Endothelial cell of umbilical vein (primary cell): ENCODE data around the gene ARHGEF7. TPM values are rescaled to one million over a fixed set of nuclear protein-coding genes. Genes with fewer than 3 reads are reported as not detected.

Experiments
- BruUV-seq: library from RNA; stranded (reverse); fragments of 400-500 nt; replicated peaks from 2 replicates; lab custom pipeline; 2021; lab: Mats Ljungman, UMichigan
- CTCF ChIA-PET: fragments of 300-600, 350-600 bp; sonication (Branson Sonifier 250); formaldehyde crosslinking; loops from one replicate; lab custom pipeline; 2021; ENCODE audit warnings: antibody characterized with exemption, inconsistent platforms; lab: Charles Lee
- POLR2A ChIA-PET: fragments of 300-600, 350-600 bp; sonication (Branson Sonifier 250); formaldehyde crosslinking; loops from one replicate; lab custom pipeline; 2021; ENCODE audit warnings: antibody characterized with exemption, inconsistent platforms; lab: Charles Lee
- DNase-seq: peaks from one replicate; pipeline ENCODE4 v3.0.0-alpha.2; 2011; ENCODE audit warnings: low read depth, low spot score
- FAIRE-seq: peaks from 2 replicates; lab custom pipeline; 2011; peaks lifted over from hg19 to GRCh38; lab: Jason Lieb, UNC
- H2AFZ ChIP-seq: 2 replicates; pipeline ENCODE4 v1.6.0; 2012; ENCODE audit warnings: low read depth, low read length, control low read depth, inconsistent platforms
- H3K27ac ChIP-seq: 2 replicates; pipeline ENCODE4 v1.5.1; 2011; ENCODE audit warnings: low read depth, mild to moderate bottlenecking, control low read depth, low read length, moderate library complexity; ENCODE audit not compliant: insufficient read depth
- H3K27me3 ChIP-seq, 2 experiments: 2 replicates each; pipeline versions ENCODE4 v1.6.0 to v1.6.1; 2011; ENCODE audit warnings: low read length in 2 of 2, mixed read lengths in 1 of 2; ENCODE audit not compliant: control insufficient read depth in 2 of 2, insufficient read depth in 2 of 2
- H3K36me3 ChIP-seq, 2 experiments: 2 replicates in 1 of 2; 3 replicates in 1 of 2; pipeline ENCODE4 v1.5.1; 2011; ENCODE audit warnings: low read length in 2 of 2, mild to moderate bottlenecking in 1 of 2, moderate library complexity in 1 of 2; ENCODE audit not compliant: control insufficient read depth in 2 of 2, insufficient read depth in 2 of 2; ENCODE audit errors: extremely low read depth in 1 of 2
- H3K4me1 ChIP-seq: 3 replicates; pipeline ENCODE4 v1.5.1; 2011; ENCODE audit warnings: mild to moderate bottlenecking, low read length; ENCODE audit not compliant: control insufficient read depth, insufficient read depth; ENCODE audit errors: extremely low read depth
- H3K4me2 ChIP-seq: 2 replicates; pipeline ENCODE4 v1.6.1; 2011; ENCODE audit warnings: low read length, control low read depth, mixed read lengths; ENCODE audit not compliant: insufficient read depth
- H3K4me3 ChIP-seq, 3 experiments: fragments of 200-600 bp in 1 of 3; sonication (generic), shearing (Covaris generic) in 1 of 3; replicated peaks in 1 of 3; 2 replicates each; pipeline ENCODE4 v1.5.1; 2011 to 2016; ENCODE audit warnings: control low read depth in 3 of 3, low read length in 3 of 3, mild to moderate bottlenecking in 2 of 3, inconsistent platforms in 1 of 3, low read depth in 1 of 3, moderate library complexity in 1 of 3; ENCODE audit not compliant: insufficient read depth in 1 of 3
- H3K79me2 ChIP-seq: 2 replicates; pipeline ENCODE4 v1.6.0; 2012; ENCODE audit warnings: low read length, inconsistent platforms; ENCODE audit not compliant: control insufficient read depth, insufficient read depth
- H3K9ac ChIP-seq: replicated peaks from 2 replicates; pipeline ENCODE3; 2011; ENCODE audit warnings: low read length, control low read depth; ENCODE audit not compliant: insufficient read depth; ENCODE audit errors: extremely low read depth
- H3K9me1 ChIP-seq: replicated peaks from 3 replicates; pipeline ENCODE4 v1.6.0; 2011; ENCODE audit warnings: mild to moderate bottlenecking, low read length; ENCODE audit not compliant: control insufficient read depth, insufficient read depth; ENCODE audit errors: extremely low read depth
- H3K9me3 ChIP-seq: replicated peaks from 2 replicates; pipeline ENCODE4 v1.5.1; 2012; ENCODE audit warnings: low read length, inconsistent platforms; ENCODE audit not compliant: control insufficient read depth, insufficient read depth
- H4K20me1 ChIP-seq: replicated peaks from 2 replicates; pipeline ENCODE3; 2011; ENCODE audit warnings: mild to moderate bottlenecking, low read length; ENCODE audit not compliant: control insufficient read depth, insufficient read depth; ENCODE audit errors: extremely low read depth
- EZH2 ChIP-seq: IDR thresholded peaks from 2 replicates; pipeline ENCODE4 v1.6.1; 2012; ENCODE audit warnings: borderline replicate concordance, low read depth, mild to moderate bottlenecking, moderate library complexity, low read length, inconsistent platforms; ENCODE audit not compliant: severe bottlenecking
- FOS ChIP-seq: IDR thresholded peaks from 2 replicates; pipeline ENCODE4 v1.6.1; 2011; ENCODE audit warnings: mild to moderate bottlenecking, low read length, moderate library complexity, borderline replicate concordance; ENCODE audit not compliant: insufficient read depth
- GATA2 ChIP-seq: IDR thresholded peaks from 2 replicates; pipeline ENCODE4 v1.7.0; 2011; ENCODE audit warnings: low read depth, mild to moderate bottlenecking, moderate library complexity, mixed read lengths, low read length; ENCODE audit not compliant: insufficient read length, insufficient read depth
- JUN ChIP-seq: IDR thresholded peaks from 2 replicates; pipeline ENCODE4 v1.6.1; 2011; ENCODE audit warnings: borderline replicate concordance, low read depth; ENCODE audit not compliant: insufficient read length, insufficient read depth
- MYC ChIP-seq: IDR thresholded peaks from one replicate; pipeline ENCODE4 v1.6.1; 2011; ENCODE audit warnings: mild to moderate bottlenecking, low read depth, low read length
- POLR2A ChIP-seq: IDR thresholded peaks from 2 replicates; pipeline ENCODE4 v1.6.1; 2012; ENCODE audit warnings: low read depth, mild to moderate bottlenecking, control low read depth, low read length
- POLR2AphosphoS5 ChIP-seq: IDR thresholded peaks from 2 replicates; pipeline ENCODE4 v1.6.1; 2012; ENCODE audit warnings: low read depth, mild to moderate bottlenecking, control low read depth, low read length, moderate library complexity; ENCODE audit not compliant: insufficient read depth
- dilution Hi-C: fragments of 300-500 bp; cut with MboI; formaldehyde crosslinking; loops from one replicate; pipeline ENCODE4 v1.15.0; 2019; ENCODE audit warnings: low sequenced_read_pairs; ENCODE audit not compliant: extremely low pct_ligation_motif_present
- intact Hi-C: fragments of 100-400 bp; cut with micrococcal nuclease; formaldehyde crosslinking; loops from one replicate; pipeline ENCODE4 v1.10.0; 2022
- polyA plus RNA-seq, 4 experiments: library from polyadenylated mRNA; depleted of rRNA in 3 of 4; stranded (reverse) in 3 of 4; unstranded in 1 of 4; fragments of >200 nt; gene quantifications; 2 replicates each; pipeline versions ENCODE4 v1.2.1 to v1.2.3, GENCODE V29; 2011 to 2012; ENCODE audit warnings: missing spikeins in 1 of 4
- total RNA-seq: library from RNA; stranded (reverse); gene quantifications from 2 replicates; pipeline ENCODE4 v1.2.3, GENCODE V29; 2021
- TF ChIP-seq, protein P1 (sequence below): IDR thresholded peaks from 2 replicates; pipeline ENCODE4 v1.6.1; 2011; ENCODE audit not compliant: insufficient read depth, insufficient read length
- TF ChIP-seq, protein P2 (sequence below), 2 donors: IDR thresholded peaks; 1 replicate in 1 of 2; 2 replicates in 1 of 2; pipeline ENCODE4 v1.5.1; 2011; ENCODE audit warnings: low read length in 2 of 2, mild to moderate bottlenecking in 2 of 2, moderate library complexity in 2 of 2, control low read depth in 1 of 2, inconsistent platforms in 1 of 2, low read depth in 1 of 2; ENCODE audit not compliant: insufficient read depth in 1 of 2; ENCODE audit errors: extremely low read depth in 1 of 2

ARHGEF7 gene
- total and polyA plus RNA-seq, 2 donors (not counting 3 experiments of a cell fraction or from before 2014, with no cell fraction given) = 94.9 to 155 TPM

DNA sequence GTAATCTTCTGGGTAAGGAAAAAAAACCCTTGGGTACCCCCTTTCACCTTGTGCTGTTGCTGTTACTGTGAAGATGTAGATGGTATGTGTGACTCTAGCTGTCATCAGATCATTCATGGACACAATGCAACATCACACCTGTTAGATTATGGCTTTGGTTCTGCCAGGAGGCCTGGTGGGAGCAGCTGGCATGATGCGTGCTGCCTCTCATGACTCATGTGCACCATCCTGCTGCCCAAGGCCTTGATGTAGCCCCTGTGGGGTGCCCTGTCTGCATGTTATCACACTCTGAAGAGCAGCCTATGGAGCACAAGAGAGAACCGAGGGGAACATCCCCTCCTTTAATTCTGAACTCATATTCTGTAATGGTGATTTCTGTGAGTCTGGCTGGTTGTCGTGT lies 147.6 kb downstream of the ARHGEF7 start:
- intact Hi-C loops (no loop called here), dilution Hi-C loops (no loop called here)
- H3K4me3 ChIP-seq = no peak overlapping the region
- ChIA-PET POLR2A (no interaction called here), CTCF (no interaction called here)
- no peaks in the 10 kb centered on the region for H3K9me1 ChIP-seq
- H4K20me1 ChIP-seq = peaks cover 2% of the 10 kb centered on the region
- no peak overlapping the region for H3K9ac ChIP-seq
- H3K27me3 ChIP-seq = no peaks in the 10 kb centered on the region
- H3K79me2 ChIP-seq = peaks cover 25% of the 10 kb centered on the region
- BruUV-seq = no TSS peak
- no peaks in the 10 kb centered on the region for H3K4me1 ChIP-seq
- no peak overlapping the region for H3K4me2 ChIP-seq
- no peak for DNase-seq
- H3K9me3 ChIP-seq = no peaks in the 10 kb centered on the region
- peak; percentile 50 for FAIRE-seq
- no peak overlapping the region for H3K27ac ChIP-seq
- no peak overlapping the region for H2AFZ ChIP-seq
- peaks cover 17 to 36% of the 10 kb centered on the region in 2 experiments for H3K36me3 ChIP-seq
- TF ChIP-seq, protein P1, sequence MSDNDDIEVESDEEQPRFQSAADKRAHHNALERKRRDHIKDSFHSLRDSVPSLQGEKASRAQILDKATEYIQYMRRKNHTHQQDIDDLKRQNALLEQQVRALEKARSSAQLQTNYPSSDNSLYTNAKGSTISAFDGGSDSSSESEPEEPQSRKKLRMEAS = no peak
- TF ChIP-seq JUN (no peak), FOS (no peak), EZH2 (no peak), GATA2 (no peak), POLR2AphosphoS5 (no peak), POLR2A (no peak), MYC (no peak)
- TF ChIP-seq, protein P2, sequence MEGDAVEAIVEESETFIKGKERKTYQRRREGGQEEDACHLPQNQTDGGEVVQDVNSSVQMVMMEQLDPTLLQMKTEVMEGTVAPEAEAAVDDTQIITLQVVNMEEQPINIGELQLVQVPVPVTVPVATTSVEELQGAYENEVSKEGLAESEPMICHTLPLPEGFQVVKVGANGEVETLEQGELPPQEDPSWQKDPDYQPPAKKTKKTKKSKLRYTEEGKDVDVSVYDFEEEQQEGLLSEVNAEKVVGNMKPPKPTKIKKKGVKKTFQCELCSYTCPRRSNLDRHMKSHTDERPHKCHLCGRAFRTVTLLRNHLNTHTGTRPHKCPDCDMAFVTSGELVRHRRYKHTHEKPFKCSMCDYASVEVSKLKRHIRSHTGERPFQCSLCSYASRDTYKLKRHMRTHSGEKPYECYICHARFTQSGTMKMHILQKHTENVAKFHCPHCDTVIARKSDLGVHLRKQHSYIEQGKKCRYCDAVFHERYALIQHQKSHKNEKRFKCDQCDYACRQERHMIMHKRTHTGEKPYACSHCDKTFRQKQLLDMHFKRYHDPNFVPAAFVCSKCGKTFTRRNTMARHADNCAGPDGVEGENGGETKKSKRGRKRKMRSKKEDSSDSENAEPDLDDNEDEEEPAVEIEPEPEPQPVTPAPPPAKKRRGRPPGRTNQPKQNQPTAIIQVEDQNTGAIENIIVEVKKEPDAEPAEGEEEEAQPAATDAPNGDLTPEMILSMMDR (IDR thresholded peaks at IDR 0.05; ENCODE audit: extremely low read depth in 1 of 2, insufficient read depth in 1 of 2, low read depth in 1 of 2, low read length in 2 of 2) = no peak
